Activated naive CD4-positive, alpha-beta T cell treated with anti-CD3 and anti-CD28 coated beads for 36 hours (primary cell): ENCODE data around the gene PRSS37. TPM values are rescaled to one million over a fixed set of nuclear protein-coding genes. Genes with fewer than 3 reads are reported as not detected.

Source experiments
- total RNA-seq, 2 experiments: library from RNA; stranded (reverse); gene quantifications; one replicate each; pipeline ENCODE4 v1.2.3, GENCODE V29; 2021

PRSS37 gene
- total RNA-seq, 2 experiments from 2014 or later = not detected

Other genes starting within 250 kb of the PRSS37 start
- 10 to 100 TPM; 29.8 to 30.7 TPM for gene DENND11, start 139.3 kb downstream of the PRSS37 start, total RNA-seq
- not detected for gene WEE2, start 133.1 kb downstream of the PRSS37 start, total RNA-seq
- gene SSBP1, start 103.1 kb downstream of the PRSS37 start, total RNA-seq = 100 to 1,000 TPM; 202 to 230 TPM
- gene TAS2R3, start 77.4 kb downstream of the PRSS37 start, total RNA-seq = under 1 TPM; 0.69 to 0.96 TPM
- under 1 TPM; 0.38 to 0.40 TPM for gene TAS2R4, start 64.8 kb downstream of the PRSS37 start, total RNA-seq
- gene TAS2R5, start 51.3 kb downstream of the PRSS37 start, total RNA-seq = under 1 TPM; 0.95 to 0.99 TPM
- not detected for gene OR9A4, start 74.9 kb upstream of the PRSS37 start, total RNA-seq
- not detected for gene CLEC5A, start 105.5 kb upstream of the PRSS37 start, total RNA-seq
- gene TAS2R38, start 132.3 kb upstream of the PRSS37 start, total RNA-seq = not detected
- gene MGAM, start 154.4 kb upstream of the PRSS37 start, total RNA-seq = not detected